GM19193 (cell line): Measurements from ENCODE around the gene IFNL4.
"Not testable (repeated sequence)": the region's sequence is repeated elsewhere in the genome, so short reads cannot be mapped to it uniquely, and the experiment has no call there.

Experiments
- POLR2A ChIP-seq: IDR thresholded peaks from 4 replicates; pipeline ENCODE4 v1.6.1; 2011; ENCODE audit not compliant: insufficient read depth, insufficient read length; ENCODE audit errors: extremely low read depth

Gene IFNL4

GRCh38 chr19:39248806-39249205 is at the start of gene IFNL4:
IFNL4 (minus strand) TSS chr19:39248856.
- TF ChIP-seq POLR2A: no peak

DNA sequence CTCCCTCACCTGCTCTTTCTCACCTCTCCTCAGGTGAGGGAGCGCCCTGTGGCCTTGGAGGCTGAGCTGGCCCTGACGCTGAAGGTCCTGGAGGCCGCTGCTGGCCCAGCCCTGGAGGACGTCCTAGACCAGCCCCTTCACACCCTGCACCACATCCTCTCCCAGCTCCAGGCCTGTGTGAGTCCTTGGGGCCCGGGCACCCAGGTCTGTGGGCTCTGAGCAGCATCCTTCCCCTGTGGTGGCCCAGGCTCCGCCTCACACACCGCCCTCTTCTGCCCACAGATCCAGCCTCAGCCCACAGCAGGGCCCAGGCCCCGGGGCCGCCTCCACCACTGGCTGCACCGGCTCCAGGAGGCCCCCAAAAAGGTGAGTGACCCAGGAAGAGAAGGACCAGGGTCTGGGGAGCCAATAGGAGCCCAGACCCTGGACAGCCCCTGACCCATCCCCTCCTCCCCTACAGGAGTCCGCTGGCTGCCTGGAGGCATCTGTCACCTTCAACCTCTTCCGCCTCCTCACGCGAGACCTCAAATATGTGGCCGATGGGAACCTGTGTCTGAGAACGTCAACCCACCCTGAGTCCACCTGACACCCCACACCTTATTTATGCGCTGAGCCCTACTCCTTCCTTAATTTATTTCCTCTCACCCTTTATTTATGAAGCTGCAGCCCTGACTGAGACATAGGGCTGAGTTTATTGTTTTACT is 49.4 kb upstream of the IFNL4 start:
- no peak for TF ChIP-seq POLR2A

GRCh38 chr19:39296906-39297305 is 48.2 kb upstream of the IFNL4 start:
- no peak for TF ChIP-seq POLR2A

- no peak for TF ChIP-seq POLR2A
Measured at GRCh38 chr19:39296055-39296645, 47.5 kb upstream of the IFNL4 start, which contains the start of gene IFNL1. IFNL1 (plus strand) TSS chr19:39296407; CDS start chr19:39296422, 15 bp downstream.

- TF ChIP-seq POLR2A: no peak
Measured at GRCh38 chr19:39293394-39293793, 44.7 kb upstream of the IFNL4 start.

DNA sequence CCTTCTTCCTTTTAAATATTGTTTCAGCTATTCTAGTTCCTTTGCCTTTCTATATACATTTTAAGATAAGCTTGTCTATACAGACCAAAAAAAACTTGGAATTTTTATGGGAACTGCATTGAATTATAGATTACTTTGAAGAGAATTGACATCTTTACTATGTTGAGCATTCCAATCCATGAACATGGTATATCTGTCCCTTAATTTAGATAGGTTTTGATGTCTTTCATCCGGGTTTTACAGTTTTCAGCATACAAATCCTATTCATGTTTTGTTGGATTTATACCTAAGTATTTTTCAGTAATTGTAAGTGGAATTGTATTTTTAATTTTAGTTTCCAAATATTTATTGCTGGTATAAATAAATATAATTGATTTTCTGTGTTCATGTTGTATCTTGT is 35.4 kb upstream of the IFNL4 start:
- no peak for TF ChIP-seq POLR2A

- TF ChIP-seq POLR2A: no peak
Measured at GRCh38 chr19:39282021-39282420, 33.4 kb upstream of the IFNL4 start.

DNA sequence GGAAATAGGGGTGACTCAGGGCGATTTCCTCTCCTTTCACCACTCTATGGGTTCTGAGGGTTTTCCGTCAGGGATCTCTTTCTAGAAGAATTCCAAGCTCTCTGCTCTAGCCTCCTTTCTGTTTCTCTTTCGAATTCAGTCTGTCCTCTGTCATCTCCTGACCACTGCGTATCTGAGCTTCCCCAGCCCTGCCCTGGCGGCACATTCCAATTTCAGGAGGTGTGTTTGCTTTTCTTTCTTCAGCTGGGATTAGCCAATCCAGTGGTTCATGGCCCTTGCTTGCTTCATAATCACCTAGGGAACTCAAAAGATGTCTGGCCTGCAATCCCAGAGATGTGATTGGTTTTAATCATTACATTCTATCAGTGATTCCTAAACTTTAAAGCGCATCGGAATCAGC is 28.9 kb upstream of the IFNL4 start:
- TF ChIP-seq POLR2A: no peak

- no peak for TF ChIP-seq POLR2A
Measured at GRCh38 chr19:39276740-39277139, 28.1 kb upstream of the IFNL4 start.

- TF ChIP-seq POLR2A: no peak
Measured at GRCh38 chr19:39275578-39275977, 26.9 kb upstream of the IFNL4 start.

DNA sequence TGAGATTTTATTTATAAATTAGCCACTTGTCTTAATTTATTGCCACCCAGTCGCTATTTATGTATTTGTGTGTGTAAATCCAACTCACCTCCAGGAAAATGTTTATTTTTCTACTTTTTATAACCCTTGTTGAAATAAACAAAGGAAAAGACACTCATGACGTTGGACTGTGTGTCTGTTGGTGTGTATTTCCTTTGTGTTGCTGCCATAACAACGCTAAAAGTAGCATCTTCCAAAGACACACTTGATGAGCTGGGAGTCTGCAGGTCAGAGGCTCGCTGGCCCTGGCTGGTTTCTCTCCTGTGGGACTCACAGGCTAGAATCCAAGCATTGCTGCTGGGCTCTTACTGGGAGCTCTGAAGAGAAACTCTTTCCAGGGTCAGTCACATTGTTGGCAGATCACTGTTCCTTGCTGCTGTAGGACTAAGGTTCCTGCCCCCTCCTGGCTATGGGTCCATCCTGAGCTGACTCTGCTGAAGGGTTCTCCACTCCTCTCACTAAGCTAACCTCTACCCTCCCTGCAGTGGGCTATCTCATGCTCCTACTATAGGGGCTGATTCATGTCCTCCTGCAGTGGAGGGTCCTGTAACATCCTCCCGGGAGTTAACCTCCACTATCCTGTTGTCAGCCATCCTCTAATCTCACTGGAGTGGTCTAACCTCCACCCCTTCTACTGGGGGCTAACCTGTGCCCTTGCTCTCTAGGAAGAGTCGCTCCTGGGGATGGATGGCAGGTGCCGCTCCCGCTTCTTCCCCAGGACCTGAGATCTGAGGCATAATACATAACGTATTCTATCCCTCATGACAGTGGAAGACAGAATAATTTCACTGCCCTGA is 21.6 kb upstream of the IFNL4 start:
- TF ChIP-seq POLR2A: no peak

DNA sequence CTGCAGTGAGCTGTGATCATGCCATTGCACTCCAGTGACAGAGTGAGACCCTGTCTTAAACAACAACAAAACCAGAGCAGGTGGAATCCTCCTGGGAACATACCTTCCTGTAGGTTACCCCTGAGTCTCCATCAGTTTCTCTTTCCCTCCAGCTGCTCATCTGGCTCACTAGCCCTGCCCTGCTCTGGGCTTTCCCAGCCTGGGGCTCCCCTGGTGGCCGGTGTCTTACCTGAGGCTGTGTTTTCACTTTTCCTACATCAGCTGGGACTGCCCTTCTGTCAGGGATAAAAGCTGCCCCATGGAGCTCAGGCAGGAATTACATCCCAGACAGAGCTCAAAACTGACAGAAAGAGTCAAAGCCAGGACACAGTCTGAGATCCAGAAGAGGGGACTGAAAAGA is 19.4 kb upstream of the IFNL4 start, which contains the start of gene IFNL2:
IFNL2 (plus strand) TSS at position 312 of the 400 bp plus-strand sequence. CDS start 173 bp downstream, outside the sequence.
- not testable (repeated sequence) for TF ChIP-seq POLR2A

DNA sequence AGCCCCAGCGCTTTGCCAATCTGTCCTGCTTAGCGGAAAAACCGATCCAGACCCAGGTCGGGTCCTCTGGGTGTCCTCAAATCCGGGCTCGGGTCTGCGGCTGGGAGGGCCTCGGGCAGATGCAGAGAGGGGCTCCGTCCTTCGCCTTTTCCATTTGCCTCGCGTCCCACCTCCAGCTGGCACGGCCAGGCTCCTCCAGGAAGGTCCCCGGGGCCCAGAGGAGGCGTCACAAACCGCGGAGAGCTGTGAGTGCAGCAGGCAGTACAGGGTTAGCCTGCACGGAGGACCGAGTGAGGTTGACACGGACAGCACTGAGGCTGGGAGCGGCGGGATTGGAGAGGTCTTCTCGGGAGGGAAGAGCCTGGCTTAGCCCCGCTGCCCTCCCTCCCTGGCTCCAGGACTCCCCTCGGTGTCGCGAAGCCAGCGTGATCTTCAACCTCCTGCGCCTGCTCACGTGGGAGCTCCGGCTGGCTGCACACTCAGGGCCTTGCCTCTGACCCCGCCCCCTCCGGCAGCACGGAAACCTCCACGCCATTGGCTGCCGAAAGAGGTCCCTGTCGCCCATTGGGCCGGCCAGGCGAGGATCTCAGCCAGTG is 16.8 kb upstream of the IFNL4 start:
- no peak for TF ChIP-seq POLR2A

GRCh38 chr19:39264306-39265290 is 15.9 kb upstream of the IFNL4 start:
- TF ChIP-seq POLR2A: no peak
